ENCODE results near the gene PRX. TPM values are rescaled to one million over a fixed set of nuclear protein-coding genes. Genes with fewer than 3 reads are reported as not detected.

The PRX gene
- total and polyA plus RNA-seq, 2 of the 13 experiments (the other 11 are each of a cell fraction or from before 2014, with no cell fraction given) = 0.66 TPM

GRCh38 chr19:40420766-40421765 lies 7.9 kb upstream of the PRX start (continued):
- TF ChIP-seq, protein P1, sequence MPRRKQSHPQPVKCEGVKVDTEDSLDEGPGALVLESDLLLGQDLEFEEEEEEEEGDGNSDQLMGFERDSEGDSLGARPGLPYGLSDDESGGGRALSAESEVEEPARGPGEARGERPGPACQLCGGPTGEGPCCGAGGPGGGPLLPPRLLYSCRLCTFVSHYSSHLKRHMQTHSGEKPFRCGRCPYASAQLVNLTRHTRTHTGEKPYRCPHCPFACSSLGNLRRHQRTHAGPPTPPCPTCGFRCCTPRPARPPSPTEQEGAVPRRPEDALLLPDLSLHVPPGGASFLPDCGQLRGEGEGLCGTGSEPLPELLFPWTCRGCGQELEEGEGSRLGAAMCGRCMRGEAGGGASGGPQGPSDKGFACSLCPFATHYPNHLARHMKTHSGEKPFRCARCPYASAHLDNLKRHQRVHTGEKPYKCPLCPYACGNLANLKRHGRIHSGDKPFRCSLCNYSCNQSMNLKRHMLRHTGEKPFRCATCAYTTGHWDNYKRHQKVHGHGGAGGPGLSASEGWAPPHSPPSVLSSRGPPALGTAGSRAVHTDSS (CRISPR knock-in tag; conservative IDR thresholded peaks at IDR 0.05) = 0 out of 2 replicates have a peak, but pooled peaks have one; percentile 44
- peak; percentile 23 for TF ChIP-seq RBM39 (IDR thresholded peaks at IDR 0.05; ENCODE audit: low read depth, low read length, poor library complexity, severe bottlenecking)
- peak; percentile 82; the same call in 1 of the 2 replicates for TF ChIP-seq ZNF768 (CRISPR knock-in tag; IDR thresholded peaks at IDR 0.05)
- TF ChIP-seq ATF7-NPFF (CRISPR knock-in tag; IDR thresholded peaks at IDR 0.05; ENCODE audit: low read depth) = peak; percentile 88
- 0 out of 2 replicates have a peak, but pooled peaks have one; percentile 3 for TF ChIP-seq ONECUT2 (CRISPR knock-in tag; IDR thresholded peaks at IDR 0.05)
- TF ChIP-seq ZNF605 (CRISPR knock-in tag; IDR thresholded peaks at IDR 0.05) = peak; percentile 94
- TF ChIP-seq ZNF30 (CRISPR knock-in tag; IDR thresholded peaks at IDR 0.05) = no peak
- TF ChIP-seq ZNF883 (CRISPR knock-in tag; IDR thresholded peaks at IDR 0.05; ENCODE audit: not compliant biosample characterization) = peak; percentile 85
- TF ChIP-seq, protein P2, sequence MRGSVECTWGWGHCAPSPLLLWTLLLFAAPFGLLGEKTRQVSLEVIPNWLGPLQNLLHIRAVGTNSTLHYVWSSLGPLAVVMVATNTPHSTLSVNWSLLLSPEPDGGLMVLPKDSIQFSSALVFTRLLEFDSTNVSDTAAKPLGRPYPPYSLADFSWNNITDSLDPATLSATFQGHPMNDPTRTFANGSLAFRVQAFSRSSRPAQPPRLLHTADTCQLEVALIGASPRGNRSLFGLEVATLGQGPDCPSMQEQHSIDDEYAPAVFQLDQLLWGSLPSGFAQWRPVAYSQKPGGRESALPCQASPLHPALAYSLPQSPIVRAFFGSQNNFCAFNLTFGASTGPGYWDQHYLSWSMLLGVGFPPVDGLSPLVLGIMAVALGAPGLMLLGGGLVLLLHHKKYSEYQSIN (CRISPR knock-in tag; IDR thresholded peaks at IDR 0.05; ENCODE audit: borderline replicate concordance) = no peak
- TF ChIP-seq ZFP62 (CRISPR knock-in tag; IDR thresholded peaks at IDR 0.05) = no peak
- peak; percentile 51; the same call in 1 of the 2 replicates for TF ChIP-seq HES4 (CRISPR knock-in tag; IDR thresholded peaks at IDR 0.05; ENCODE audit: borderline replicate concordance)
- no peak for TF ChIP-seq ZFP36L2 (CRISPR knock-in tag; IDR thresholded peaks at IDR 0.05)
- peak; percentile 65; the same call in 1 of the 2 replicates for TF ChIP-seq IRF2 (CRISPR knock-in tag; IDR thresholded peaks at IDR 0.05)
- peak; percentile 79 for TF ChIP-seq ZNF746 (CRISPR knock-in tag; IDR thresholded peaks at IDR 0.05)
- TF ChIP-seq ZNF329 (CRISPR knock-in tag; IDR thresholded peaks at IDR 0.05; ENCODE audit: low read depth) = peak; percentile 61
- TF ChIP-seq E2F5 (CRISPR knock-in tag; conservative IDR thresholded peaks at IDR 0.05) = no peak
- peak; percentile 57; the same call in 1 of the 2 replicates for TF ChIP-seq ZSCAN21 (CRISPR knock-in tag; IDR thresholded peaks at IDR 0.05; ENCODE audit: borderline replicate concordance)
- TF ChIP-seq NCOA1 (CRISPR knock-in tag; IDR thresholded peaks at IDR 0.05) = 0 out of 2 replicates have a peak, but pooled peaks have one; percentile 25
- no peak for TF ChIP-seq ZNF207 (IDR thresholded peaks at IDR 0.05; ENCODE audit: borderline replicate concordance)
- peak; percentile 22; the same call in 1 of the 2 replicates for TF ChIP-seq HNF4A (CRISPR knock-in tag; IDR thresholded peaks at IDR 0.05)
- TF ChIP-seq CREB3 (CRISPR knock-in tag; IDR thresholded peaks at IDR 0.05) = no peak
- no peak for TF ChIP-seq ZFP37 (CRISPR knock-in tag; IDR thresholded peaks at IDR 0.05; ENCODE audit: borderline replicate concordance)
- 0 out of 2 replicates have a peak, but pooled peaks have one; percentile 41 for TF ChIP-seq CENPT (CRISPR knock-in tag; IDR thresholded peaks at IDR 0.05; ENCODE audit: low read depth)
- peak; percentile 87; the same call in 1 of the 2 replicates for TF ChIP-seq ZNF33B (CRISPR knock-in tag; IDR thresholded peaks at IDR 0.05)

Measured in HepG2 (cell line).